Measurements from ENCODE around the gene ERC1.

DNA sequence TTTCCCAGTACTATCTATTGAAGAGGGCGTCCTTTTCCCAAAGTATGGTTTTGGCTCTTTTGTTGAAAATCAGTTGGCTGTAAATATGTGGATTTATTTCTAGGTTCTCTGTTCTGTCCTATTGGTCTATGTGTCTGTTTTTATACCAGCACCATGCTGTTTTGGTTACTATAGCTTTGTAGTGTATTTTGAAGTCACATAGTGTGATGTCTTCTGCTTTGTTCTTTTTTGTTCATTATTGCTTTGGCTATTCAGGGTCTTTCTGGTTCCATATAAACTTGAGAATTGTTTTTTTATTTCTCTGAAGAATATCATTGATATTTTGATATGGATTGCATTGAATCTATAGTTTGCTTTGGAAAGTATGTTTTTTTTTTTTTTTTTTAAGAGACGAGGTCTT is 67.4 kb downstream of the ERC1 start:
- no peak for TF ChIP-seq POLR2AphosphoS5 (IDR thresholded peaks at IDR 0.05; ENCODE audit: low read depth, low read length)
- TF ChIP-seq POLR2A (IDR thresholded peaks at IDR 0.05; ENCODE audit: low read depth, low read length): no peak
- no peak for TF ChIP-seq TAF1 (IDR thresholded peaks at IDR 0.05; ENCODE audit: low read depth, low read length)
- no peak for TF ChIP-seq SPI1 (IDR thresholded peaks at IDR 0.05; ENCODE audit: low read depth, low read length)
- no peak for TF ChIP-seq PAX5 (IDR thresholded peaks at IDR 0.05; ENCODE audit: insufficient read depth, low read length, severe bottlenecking)
- TF ChIP-seq POU2F2 (IDR thresholded peaks at IDR 0.05; ENCODE audit: low read depth, low read length): no peak
